ENCODE results near the gene TNFRSF8. TPM values are rescaled to one million over a fixed set of nuclear protein-coding genes. Genes with fewer than 3 reads are reported as not detected.
"Not testable (repeated sequence)": the region's sequence is repeated elsewhere in the genome, so short reads cannot be mapped to it uniquely, and the experiment has no call there.

Gene TNFRSF8
- total and polyA plus RNA-seq, 5 experiments from 2014 or later, result not detected

DNA sequence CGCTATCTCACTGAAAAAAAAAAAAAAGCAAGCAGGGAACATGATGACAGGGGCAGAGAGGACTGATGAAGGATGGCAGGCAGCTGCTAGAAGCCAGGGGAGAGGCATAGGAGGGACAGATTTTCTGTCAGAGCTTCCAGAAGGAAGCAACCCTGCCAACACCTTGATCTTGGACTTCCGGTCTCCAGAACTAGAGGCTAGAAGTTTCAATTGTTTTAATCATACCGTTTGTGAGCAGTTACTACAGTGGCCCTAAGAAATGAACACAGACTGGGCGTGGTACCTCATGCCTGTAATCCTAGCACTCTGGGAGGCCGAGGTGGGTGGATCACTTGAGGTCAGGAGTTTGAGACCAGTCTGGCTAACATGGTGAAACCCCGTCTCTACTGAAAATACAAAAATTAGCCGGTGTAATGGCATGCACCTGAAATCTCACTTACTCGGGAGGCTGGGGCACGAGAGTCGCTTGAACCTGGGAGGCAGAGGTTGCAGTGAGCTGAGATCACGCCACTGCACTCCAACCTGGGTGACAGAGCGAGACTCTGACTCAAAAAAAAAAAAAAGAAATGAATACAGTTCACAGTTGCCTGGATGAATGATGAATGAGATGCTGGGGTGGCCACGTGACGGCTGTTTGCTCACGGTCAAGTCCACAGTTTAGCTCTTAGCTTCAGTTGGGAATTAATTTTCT lies 18.8 kb upstream of the TNFRSF8 start:
- not testable (repeated sequence) for H3K9me3 Mint-ChIP-seq, H3K4me1 Mint-ChIP-seq, H3K27ac Mint-ChIP-seq, H3K36me3 Mint-ChIP-seq, H3K27me3 Mint-ChIP-seq, DNase-seq, ATAC-seq, H3K4me3 Mint-ChIP-seq
- POLR2A ChIA-PET, result interaction anchor here (0.6 kb wide), 1 partner anchor 24 kb away, joined by 3 read pairs; no protein-coding TSS in a partner anchor

- DNase-seq, result peak in 1 of 10 donors; percentile 44
- H3K9me3 Mint-ChIP-seq, result no peaks in the 10 kb centered on the region
- peaks cover 0 to 2% (median 0%) of the 10 kb centered on the region in 5 donors for H3K27me3 Mint-ChIP-seq
- H3K4me1 Mint-ChIP-seq, result peaks cover 0 to 2% (median 0%) of the 10 kb centered on the region in 4 donors
- H3K27ac Mint-ChIP-seq, result no peak overlapping the region
- POLR2A ChIA-PET, result interaction anchor here (0.6 kb wide), 1 partner anchor 28 kb away, joined by 4 read pairs; the partner anchor contains the start of gene MIIP
- no peak overlapping the region for H3K4me3 Mint-ChIP-seq
- no peaks in the 10 kb centered on the region for H3K36me3 Mint-ChIP-seq
- ATAC-seq, result no peak
Measured at GRCh38 chr1:12046749-12047119, 16.4 kb upstream of the TNFRSF8 start.

DNA sequence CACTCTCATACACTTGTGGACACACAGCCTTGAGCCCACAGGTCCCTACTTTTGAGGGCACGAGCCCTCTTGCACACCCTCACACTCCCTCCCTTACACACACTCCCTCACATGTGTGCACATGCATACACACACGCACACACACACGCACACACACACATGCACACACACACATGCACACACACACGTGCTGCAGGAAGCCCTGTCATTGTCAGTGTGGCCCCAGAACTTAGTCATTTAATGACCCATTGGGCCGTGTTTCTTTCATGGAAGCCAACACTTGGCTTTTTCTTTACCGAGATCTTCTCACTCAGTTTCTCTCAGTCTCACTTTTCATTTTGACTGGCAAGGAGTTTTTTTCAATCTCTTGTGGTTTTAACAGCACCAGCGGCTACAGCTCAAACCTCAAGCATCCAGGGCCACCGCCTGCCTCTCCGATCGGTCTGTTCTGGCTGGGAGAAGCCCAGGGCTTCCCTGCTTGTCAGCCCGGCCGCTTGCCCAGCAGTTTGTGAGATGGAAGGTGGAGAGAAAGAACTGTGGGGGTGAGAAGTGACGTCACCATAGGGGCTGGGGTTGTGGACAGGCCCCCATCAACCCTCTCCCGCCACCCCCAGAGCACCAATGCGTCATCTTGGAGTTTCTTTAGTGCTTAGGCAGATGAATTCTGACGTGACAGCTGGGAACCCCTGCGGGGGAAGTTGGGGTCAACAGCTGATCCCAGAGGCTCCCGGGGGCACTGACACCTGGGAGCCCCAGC lies 15.8 kb upstream of the TNFRSF8 start:
- DNase-seq, result peak in 2 of 10 donors; percentile 15 to 40
- peak in 1 of 2 donors; percentile 35 for ATAC-seq
- peaks cover 0 to 7% (median 1%) of the 10 kb centered on the region in 4 donors for H3K4me1 Mint-ChIP-seq
- H3K36me3 Mint-ChIP-seq, result no peaks in the 10 kb centered on the region
- H3K4me3 Mint-ChIP-seq, result no peak overlapping the region
- no peak overlapping the region for H3K27ac Mint-ChIP-seq
- H3K9me3 Mint-ChIP-seq, result no peaks in the 10 kb centered on the region
- POLR2A ChIA-PET, result interaction anchor here (0.6 kb wide), 1 partner anchor 28 kb away, joined by 4 read pairs; the partner anchor contains the start of gene MIIP
- peaks cover 0 to 2% (median 0%) of the 10 kb centered on the region in 5 donors for H3K27me3 Mint-ChIP-seq

- DNase-seq (no peak), ATAC-seq (no peak)
- Mint-ChIP-seq H3K36me3 (no peaks in the 10 kb centered on the region), H3K27ac (no peak overlapping the region), H3K9me3 (no peaks in the 10 kb centered on the region), H3K4me1 (peaks cover 0 to 8% (median 2%) of the 10 kb centered on the region in 4 donors), H3K27me3 (peaks cover 0 to 2% (median 0%) of the 10 kb centered on the region in 5 donors), H3K4me3 (no peak overlapping the region)
- POLR2A ChIA-PET, result no interaction called here
Measured at GRCh38 chr1:12048372-12048771, 14.7 kb upstream of the TNFRSF8 start.

GRCh38 chr1:12049616-12050015 lies 13.5 kb upstream of the TNFRSF8 start:
- no peak for DNase-seq
- Mint-ChIP-seq H3K4me3 (no peak overlapping the region), H3K27me3 (peaks cover 0 to 2% (median 0%) of the 10 kb centered on the region in 5 donors), H3K36me3 (no peaks in the 10 kb centered on the region), H3K9me3 (no peaks in the 10 kb centered on the region), H3K4me1 (peaks cover 0 to 6% (median 2%) of the 10 kb centered on the region in 4 donors), H3K27ac (no peak overlapping the region)
- POLR2A ChIA-PET, result interaction anchor here (0.6 kb wide), 1 partner anchor 430 kb away, joined by 3 read pairs; no protein-coding TSS in a partner anchor
- ATAC-seq, result no peak

GRCh38 chr1:12051361-12051760 lies 11.7 kb upstream of the TNFRSF8 start:
- no peak overlapping the region for H3K27ac Mint-ChIP-seq
- POLR2A ChIA-PET, result interaction anchor here (1.0 kb wide), 1 partner anchor 37 kb away, joined by 5 read pairs; no protein-coding TSS in a partner anchor

DNA sequence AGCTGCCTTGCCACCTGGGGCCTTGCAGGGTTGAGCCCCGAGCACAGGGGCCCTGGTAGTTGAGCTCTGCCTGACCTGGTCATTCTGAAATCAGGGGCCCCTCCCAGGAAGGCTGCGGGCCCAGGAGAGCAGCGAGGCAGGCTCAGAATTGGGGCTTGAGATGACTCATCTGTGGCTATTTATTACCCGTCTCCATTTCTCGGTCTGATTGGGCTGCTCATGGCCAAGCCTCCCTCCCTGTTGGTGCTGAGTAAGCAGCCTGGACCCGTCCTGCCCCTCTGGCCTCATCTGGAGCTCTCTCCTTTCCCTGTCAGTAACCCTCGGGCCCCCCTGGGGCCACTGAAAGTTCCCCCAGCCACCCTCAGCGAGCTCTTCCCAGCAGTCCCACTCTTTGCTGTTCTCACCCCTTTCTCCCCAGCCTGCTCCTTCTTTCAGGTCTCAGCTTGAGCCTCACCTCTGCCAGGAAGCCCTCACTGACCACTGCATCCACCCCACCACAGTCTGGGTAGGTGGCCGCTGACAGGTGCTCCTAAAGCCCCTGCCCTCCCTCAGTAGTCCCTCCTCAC lies 11.0 kb upstream of the TNFRSF8 start:
- Mint-ChIP-seq H3K36me3 (no peaks in the 10 kb centered on the region), H3K27ac (no peak overlapping the region), H3K9me3 (no peaks in the 10 kb centered on the region), H3K4me3 (no peak overlapping the region), H3K4me1 (peaks cover 0 to 6% (median 2%) of the 10 kb centered on the region in 4 donors), H3K27me3 (no peaks in the 10 kb centered on the region)
- ATAC-seq, result no peak
- peak in 1 of 10 donors; percentile 46 for DNase-seq
- POLR2A ChIA-PET, result interaction anchor here (1.0 kb wide), 1 partner anchor 37 kb away, joined by 5 read pairs; no protein-coding TSS in a partner anchor

More at GRCh38 chr1:12051361-12051760, 11.7 kb upstream of the TNFRSF8 start:
- Mint-ChIP-seq H3K27me3 (no peaks in the 10 kb centered on the region), H3K36me3 (no peaks in the 10 kb centered on the region), H3K4me1 (peaks cover 0 to 6% (median 2%) of the 10 kb centered on the region in 4 donors), H3K4me3 (no peak overlapping the region), H3K9me3 (no peaks in the 10 kb centered on the region)
- ATAC-seq (no peak), DNase-seq (no peak)

- Mint-ChIP-seq H3K27me3 (no peaks in the 10 kb centered on the region), H3K9me3 (no peaks in the 10 kb centered on the region), H3K27ac (peak overlapping the region in 1 of 10 donors; percentile 31), H3K36me3 (no peaks in the 10 kb centered on the region), H3K4me1 (peaks cover 0 to 6% (median 2%) of the 10 kb centered on the region in 4 donors), H3K4me3 (no peak overlapping the region)
- POLR2A ChIA-PET, result no interaction called here
- ATAC-seq (no peak), DNase-seq (peak in 1 of 10 donors; percentile 27)
Measured at GRCh38 chr1:12052997-12053686, 10.0 kb upstream of the TNFRSF8 start.

DNA sequence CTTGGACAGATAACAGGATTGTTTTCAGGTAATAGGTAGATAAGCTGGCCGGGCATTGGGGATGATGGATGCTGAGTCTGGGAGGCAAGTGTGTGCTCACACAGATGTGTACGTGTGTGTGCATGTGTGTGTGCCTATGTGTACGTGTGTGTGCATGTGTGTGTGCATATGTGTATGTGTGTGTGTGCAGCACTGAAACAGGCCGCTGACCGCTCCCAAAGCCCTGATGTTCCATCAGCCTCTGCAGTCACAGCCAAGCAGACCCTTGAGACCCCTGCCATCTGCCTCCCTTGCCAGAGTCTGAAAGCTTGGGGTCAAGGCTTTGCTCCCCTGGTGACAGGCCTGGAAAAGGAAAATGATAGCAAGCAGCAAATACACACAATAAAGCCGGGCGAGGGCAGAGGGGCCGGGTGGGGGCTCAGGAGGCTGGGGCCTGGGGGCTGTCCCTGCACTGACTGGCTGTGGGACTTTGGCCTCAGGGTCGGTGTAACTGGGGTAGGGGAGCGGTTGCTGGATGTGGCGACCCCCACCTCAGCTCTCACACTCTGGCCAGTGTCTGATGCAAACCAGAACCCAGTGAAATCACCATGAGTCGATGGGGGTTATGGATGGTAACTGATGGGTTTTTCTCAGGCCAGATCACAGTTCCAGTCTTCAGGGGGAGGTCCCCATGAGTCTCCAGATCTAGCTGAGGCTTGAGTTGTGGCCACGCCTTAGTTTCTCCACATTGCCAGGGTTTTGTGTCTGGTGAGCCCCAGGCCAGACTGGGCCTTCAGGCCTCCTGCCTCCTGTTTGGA lies 9.2 kb upstream of the TNFRSF8 start:
- ATAC-seq, result no peak

GRCh38 chr1:12055259-12055658 lies 7.8 kb upstream of the TNFRSF8 start:
- Mint-ChIP-seq H3K36me3 (no peaks in the 10 kb centered on the region), H3K27ac (no peak overlapping the region), H3K9me3 (peaks cover 0 to 3% (median 0%) of the 10 kb centered on the region in 9 donors), H3K27me3 (peaks cover 0 to 8% (median 3%) of the 10 kb centered on the region in 5 donors), H3K4me1 (peaks cover 3 to 9% (median 6%) of the 10 kb centered on the region in 4 donors), H3K4me3 (no peak overlapping the region)
- DNase-seq (peak in 1 of 10 donors; percentile 24), ATAC-seq (no peak)
- POLR2A ChIA-PET, result no interaction called here

More for the DNA sequence above, 9.2 kb upstream of the TNFRSF8 start:
- peak in 1 of 10 donors; percentile 31 for DNase-seq
- Mint-ChIP-seq H3K27ac (no peak overlapping the region), H3K4me1 (peaks cover 0 to 6% (median 2%) of the 10 kb centered on the region in 4 donors), H3K9me3 (no peaks in the 10 kb centered on the region), H3K36me3 (no peaks in the 10 kb centered on the region), H3K4me3 (no peak overlapping the region), H3K27me3 (no peaks in the 10 kb centered on the region)
- POLR2A ChIA-PET, result no interaction called here

DNA sequence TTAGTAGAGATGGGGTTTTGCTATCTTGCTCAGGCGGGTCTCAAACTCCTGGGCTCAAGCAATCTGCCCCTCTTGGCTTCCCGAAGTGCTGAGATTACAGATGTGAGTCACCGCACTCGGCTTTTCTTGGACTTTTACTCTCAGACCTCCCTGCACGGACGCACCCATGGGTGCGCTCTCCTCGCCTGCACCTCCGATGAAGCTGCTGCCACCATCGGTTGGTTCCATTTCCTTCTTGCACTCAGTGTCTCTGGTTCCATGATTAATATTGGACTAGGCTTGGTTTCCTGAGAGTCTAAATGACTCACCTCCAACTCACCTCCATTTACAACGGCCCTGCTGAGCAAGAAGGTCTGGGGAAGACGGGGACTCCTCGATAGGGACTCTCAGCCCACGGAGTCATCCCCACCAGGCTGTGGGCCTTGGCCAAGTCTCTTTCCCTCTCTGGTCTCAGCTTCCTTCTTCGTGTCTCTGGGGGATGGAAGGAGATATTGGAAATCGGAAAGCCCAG lies 6.7 kb upstream of the TNFRSF8 start:
- no peak overlapping the region for H3K4me3 Mint-ChIP-seq

More for the DNA sequence above, 6.7 kb upstream of the TNFRSF8 start:
- ATAC-seq (no peak), DNase-seq (peak in 1 of 10 donors; percentile 28)
- peaks cover 0 to 10% (median 3%) of the 10 kb centered on the region in 5 donors for H3K27me3 Mint-ChIP-seq
- no peaks in the 10 kb centered on the region for H3K36me3 Mint-ChIP-seq
- POLR2A ChIA-PET, result no interaction called here
- H3K27ac Mint-ChIP-seq, result no peak overlapping the region
- peaks cover 0 to 3% (median 0%) of the 10 kb centered on the region in 9 donors for H3K9me3 Mint-ChIP-seq
- peaks cover 3 to 9% (median 6%) of the 10 kb centered on the region in 4 donors for H3K4me1 Mint-ChIP-seq

Data from naive thymus-derived CD8-positive, alpha-beta T cell (primary cell).